Gastroesophageal sphincter (tissue), 3 donors: ENCODE results near the gene ZNF521.

ENCODE experiments used
- CTCF ChIP-seq, 4 experiments: fragments of 200-600 bp in 2 of 4; fragments of 450-650 bp in 2 of 4; sonication (generic) in 1 of 4; IDR thresholded peaks; one replicate each; pipeline ENCODE4 v1.5.1; 2017 to 2019; ENCODE audit warnings: antibody characterized with exemption in 4 of 4, mild to moderate bottlenecking in 2 of 4, moderate library complexity in 2 of 4
- POLR2A ChIP-seq, 2 donors: fragments of 450-650 bp; IDR thresholded peaks; one replicate each; pipeline ENCODE4 v1.6.1; 2017; ENCODE audit warnings: antibody characterized with exemption in 2 of 2, mild to moderate bottlenecking in 2 of 2, moderate library complexity in 1 of 2

DNA sequence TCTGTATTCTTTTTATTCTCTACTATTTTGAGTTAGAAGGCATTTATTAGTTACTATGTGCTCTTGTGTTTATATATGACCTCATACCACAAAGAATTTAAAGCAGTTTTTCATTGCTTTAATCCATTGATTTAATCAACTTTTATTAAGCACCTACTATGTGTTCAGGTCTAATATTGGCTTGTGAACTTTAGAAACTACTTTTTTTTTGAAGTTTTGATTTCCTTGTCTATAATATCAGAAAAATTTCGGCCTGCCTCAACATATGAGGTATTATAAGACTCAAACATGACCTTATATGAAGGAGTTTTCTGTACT is 117.7 kb downstream of the ZNF521 start:
- no peak for TF ChIP-seq POLR2A (IDR thresholded peaks at IDR 0.05)
- no peak for TF ChIP-seq CTCF (IDR thresholded peaks at IDR 0.05)
